GM12874 (cell line): Measurements from ENCODE around the gene MLPH.

Experiments used
- TF ChIP-seq, protein P1 (sequence below): IDR thresholded peaks from 2 replicates; pipeline ENCODE4 v1.5.1; 2011; ENCODE audit warnings: low read depth, mild to moderate bottlenecking, control low read depth, low read length, moderate library complexity; ENCODE audit not compliant: insufficient read depth

The MLPH gene

DNA sequence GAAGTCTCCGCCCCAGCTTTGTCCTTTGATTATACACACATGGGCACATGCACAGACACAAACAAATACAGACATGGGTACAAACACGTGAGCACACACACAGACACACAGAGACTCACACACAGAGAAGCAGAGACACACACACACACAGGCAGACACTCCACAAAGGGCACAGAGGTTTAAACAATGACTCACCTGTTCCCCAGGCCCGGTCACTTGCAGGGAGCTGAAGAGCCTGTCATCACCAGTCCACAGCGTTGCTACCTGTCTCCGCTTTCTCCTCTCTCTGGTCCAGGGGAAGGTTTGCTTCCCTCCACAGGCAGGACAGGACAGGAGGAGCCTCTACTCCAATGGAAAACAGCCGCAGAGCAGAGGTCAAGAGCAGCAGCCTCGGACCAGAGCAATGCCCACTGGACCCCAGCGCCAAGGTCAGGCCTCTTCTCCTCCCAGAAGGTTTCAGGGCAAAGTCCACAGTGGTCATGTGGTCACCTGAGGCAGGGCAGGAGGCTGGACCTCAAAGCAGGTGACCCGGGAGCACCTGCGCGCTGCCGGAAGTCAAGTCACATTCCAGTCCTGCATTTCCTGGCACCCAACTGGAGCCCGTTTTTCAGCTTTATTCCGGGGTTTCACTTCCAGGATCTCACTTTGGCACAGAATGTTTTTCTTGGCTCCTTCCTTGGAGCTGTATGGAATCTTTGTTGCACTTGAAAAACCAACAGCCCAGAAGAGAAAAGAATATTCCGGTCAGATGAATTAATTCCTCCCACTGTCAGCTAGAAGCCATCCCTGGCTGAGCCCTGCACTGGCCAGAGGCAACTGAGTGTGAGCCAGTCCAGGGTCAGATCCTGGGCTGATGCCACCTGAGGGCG lies 103.5 kb downstream of the MLPH start, which contains the start of gene RAB17:
TSS of gene RAB17 (minus strand) at position 463 of the 869 bp plus-strand sequence. CDS start 4,580 bp downstream, outside the sequence.
- TF ChIP-seq, protein P1, sequence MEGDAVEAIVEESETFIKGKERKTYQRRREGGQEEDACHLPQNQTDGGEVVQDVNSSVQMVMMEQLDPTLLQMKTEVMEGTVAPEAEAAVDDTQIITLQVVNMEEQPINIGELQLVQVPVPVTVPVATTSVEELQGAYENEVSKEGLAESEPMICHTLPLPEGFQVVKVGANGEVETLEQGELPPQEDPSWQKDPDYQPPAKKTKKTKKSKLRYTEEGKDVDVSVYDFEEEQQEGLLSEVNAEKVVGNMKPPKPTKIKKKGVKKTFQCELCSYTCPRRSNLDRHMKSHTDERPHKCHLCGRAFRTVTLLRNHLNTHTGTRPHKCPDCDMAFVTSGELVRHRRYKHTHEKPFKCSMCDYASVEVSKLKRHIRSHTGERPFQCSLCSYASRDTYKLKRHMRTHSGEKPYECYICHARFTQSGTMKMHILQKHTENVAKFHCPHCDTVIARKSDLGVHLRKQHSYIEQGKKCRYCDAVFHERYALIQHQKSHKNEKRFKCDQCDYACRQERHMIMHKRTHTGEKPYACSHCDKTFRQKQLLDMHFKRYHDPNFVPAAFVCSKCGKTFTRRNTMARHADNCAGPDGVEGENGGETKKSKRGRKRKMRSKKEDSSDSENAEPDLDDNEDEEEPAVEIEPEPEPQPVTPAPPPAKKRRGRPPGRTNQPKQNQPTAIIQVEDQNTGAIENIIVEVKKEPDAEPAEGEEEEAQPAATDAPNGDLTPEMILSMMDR, result no peak

DNA sequence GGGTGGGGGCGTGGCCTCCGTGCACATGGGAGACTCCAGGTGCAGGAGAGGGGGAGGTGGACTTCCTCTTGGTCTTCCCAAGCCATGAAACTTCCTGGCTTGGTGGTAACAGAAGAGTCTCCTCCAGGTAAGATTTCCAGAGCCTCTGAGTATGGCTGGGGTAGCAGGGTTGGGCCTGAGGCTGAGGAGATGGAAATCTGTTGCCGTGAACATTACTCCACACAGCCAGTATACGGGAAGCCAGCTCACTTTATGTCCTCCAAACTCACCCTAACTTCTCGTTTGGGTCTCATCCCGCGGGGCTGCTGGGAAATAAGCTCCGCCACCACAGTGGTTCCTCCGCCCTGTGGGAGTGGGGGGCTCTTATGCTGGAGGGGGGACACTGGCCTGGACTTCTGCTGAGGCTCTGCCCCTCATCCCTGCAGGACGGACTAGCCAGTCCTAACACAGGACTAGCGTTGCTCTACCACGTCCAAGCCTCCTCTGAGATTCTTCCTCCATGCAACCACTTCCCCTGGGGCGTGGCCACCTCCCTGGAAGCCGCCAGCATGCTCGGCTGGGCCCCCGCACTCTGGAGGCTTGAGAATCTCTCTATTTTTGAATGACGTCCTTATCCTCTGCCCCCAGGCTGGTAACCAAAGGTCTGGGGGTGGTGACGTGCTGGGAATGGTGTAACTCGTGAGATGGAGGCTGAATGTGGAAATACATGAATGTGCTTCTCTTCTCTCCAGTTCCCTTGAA lies 104.3 kb downstream of the MLPH start:
- TF ChIP-seq, protein P1, result no peak

DNA sequence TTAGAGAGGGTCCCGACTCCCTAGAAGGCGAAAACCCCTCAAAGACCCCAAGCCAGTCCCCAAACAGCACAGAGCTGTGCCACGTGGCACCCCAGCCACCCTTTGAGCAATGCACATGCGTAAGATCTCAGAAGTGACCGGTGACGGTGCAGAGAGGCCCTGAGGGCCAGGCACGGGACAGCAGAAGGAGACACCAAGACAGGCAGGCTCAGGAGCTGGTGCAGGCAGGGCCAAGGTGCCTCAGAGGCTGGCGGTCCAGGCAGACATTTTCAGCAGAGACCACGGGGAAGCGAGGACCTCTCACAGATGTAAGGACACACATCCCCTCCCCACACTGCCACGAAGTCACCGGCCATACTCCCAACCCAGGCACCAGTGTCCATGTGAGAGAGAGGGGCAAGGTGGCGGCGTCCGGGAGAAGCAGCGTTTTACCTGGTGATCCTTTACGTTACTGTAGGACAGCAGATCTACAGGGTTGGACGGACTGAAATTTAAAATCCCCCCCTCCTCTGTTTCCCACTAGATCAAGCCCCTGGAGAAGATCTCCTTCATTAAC lies 105.5 kb downstream of the MLPH start:
- TF ChIP-seq, protein P1, result no peak

DNA sequence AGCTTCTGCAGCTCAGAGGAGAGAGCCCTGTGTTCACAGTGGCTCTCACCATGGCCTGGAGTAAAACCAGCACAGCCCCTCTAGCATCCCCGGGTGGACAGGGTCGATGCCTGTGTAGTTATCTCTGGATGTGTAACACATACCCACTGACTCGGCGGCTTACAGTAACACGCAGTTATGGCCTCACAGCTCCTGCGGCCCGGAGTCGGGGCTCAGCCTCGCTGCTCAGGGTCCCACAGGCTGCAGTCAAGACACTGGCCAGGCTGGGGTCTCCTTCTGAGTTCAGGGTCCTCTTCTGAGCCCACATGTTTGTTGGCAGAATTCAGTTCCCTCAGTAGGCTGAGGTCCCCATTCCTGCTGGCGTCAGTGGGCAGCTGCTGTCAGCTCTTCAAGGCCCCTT lies 106.0 kb downstream of the MLPH start:
- TF ChIP-seq, protein P1, result no peak

DNA sequence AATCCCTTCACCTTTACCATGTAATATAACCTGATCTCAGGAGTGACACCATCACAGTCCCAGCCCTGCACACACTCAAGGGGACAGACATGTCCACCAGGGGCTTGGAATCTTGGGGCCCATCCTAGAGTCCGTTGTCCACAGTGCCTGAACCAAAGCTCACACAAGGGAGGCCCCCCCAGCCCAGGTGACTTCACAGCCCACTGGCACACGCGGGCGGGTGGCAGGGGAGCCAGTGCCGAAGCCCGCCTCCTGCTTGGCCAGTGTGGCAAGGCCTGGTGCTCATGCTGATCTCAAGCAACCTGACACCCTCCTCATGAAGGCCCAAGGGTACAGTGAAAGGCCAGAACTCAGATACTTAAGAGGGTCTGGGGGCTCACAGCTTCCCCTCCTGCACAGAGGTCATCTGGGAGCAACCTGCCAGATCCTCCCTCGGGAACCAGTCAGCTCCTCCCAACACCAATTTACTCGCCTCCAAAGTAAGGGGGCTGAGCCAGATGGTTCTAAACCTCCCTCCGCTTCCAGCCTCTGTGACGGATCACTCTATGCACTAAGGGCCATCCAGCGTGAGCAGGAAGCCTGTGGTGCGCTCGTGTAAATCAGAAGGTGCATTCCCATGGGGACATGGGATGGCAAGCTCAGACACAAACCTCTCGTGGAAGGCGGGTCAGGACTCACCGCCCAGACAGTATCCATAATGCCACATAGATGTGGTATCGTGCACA lies 106.7 kb downstream of the MLPH start:
- TF ChIP-seq, protein P1, result no peak

DNA sequence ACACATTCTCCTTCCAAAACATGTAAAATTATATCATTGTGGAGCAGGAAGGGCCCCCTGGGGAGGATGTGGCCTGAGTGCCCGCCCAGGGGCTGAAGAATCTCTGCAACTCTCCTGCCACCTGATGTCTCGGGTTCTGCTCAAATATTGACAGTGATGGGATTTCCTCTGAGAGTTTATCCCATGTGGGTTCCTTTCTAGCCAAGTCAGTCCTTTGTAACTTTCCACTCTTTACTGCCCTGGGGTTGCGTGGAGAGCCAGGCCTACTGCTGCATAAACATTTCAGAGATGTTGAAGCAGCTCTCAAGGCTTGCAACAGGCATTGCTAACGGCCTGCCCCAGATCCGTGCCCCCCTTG lies 107.4 kb downstream of the MLPH start:
- TF ChIP-seq, protein P1, result no peak
